ENCODE results near the gene OLFML2A. TPM values are rescaled to one million over a fixed set of nuclear protein-coding genes. Genes with fewer than 3 reads are reported as not detected.

The OLFML2A gene
- total and polyA plus RNA-seq, 2 of the 4 experiments (the other 2 are of a cell fraction), result 2.0 to 5.9 TPM

DNA sequence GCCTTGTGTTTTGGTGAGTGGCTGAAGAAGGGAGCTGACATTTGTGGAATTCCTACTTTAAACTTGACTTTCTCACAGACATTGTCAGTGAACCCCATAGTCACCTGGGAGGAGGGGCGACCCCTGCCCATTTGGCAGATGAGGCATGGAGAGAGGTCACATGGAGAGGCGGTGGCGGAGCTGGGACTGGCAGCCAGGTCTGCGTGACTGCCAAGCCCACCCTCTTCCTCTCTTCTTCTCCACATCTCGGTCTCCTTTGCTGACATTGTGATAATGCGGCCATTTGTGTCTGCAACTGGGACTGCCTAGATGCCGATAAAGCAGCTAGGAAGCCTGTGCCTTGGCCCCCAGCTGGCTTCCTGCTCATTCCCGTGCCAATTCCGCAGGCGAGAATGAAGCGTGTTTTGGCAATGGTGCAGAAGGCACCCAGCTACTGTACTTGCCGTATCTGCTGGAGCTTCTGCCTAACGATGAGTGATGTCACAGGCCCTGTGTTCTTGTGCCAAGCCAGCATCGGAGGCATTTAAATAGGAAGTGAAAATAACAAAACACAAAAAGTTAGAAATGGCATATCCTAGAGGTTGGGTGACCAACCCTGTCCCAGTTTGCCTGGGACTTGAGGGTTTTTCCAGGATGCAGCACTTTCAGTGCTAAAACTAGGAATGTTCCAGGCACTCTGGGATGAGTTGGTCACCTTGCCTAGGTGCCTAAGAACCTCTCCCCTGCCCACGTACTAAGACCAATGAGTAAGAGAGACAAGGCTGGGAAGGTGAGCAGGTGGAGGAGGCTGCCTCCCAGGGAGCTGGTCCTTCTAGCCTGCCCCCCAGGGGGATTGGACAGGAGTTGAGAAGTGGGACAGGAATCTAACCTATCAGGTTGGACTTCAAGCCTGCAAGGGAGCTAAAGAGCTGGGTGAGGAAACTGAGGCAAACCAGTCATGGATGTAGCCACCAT lies 23.6 kb downstream of the OLFML2A start:
- POLR2A ChIA-PET (ENCODE audit: unreplicated experiment), result no interaction called here

More for the DNA sequence above, 23.6 kb downstream of the OLFML2A start:
- CTCF ChIA-PET, result interaction anchor here (0.9 to 1.3 kb wide), 2 partner anchors 13 to 24 kb away, joined by 3 read pairs; partner anchors contain the start of gene OLFML2A
- Histone ChIP-seq H3K36me3 (ENCODE audit: control insufficient read depth, insufficient read depth, low read length) (no peaks in the 10 kb centered on the region), H3K9me1 (ENCODE audit: insufficient read depth, low read length) (no peaks in the 10 kb centered on the region; the same call in 1 of the 2 replicates), H4K5ac (ENCODE audit: low read depth, low read length) (no peak overlapping the region), H2AK5ac (ENCODE audit: low read depth, low read length) (peak overlapping the region; percentile 7; the same call in 1 of the 2 replicates), H2BK20ac (ENCODE audit: low read depth, low read length) (0 out of 2 replicates have a peak overlapping the region, but pooled peaks have one; percentile 3), H4K8ac (ENCODE audit: low read depth in 2 of 2, low read length in 2 of 2) (no peak overlapping the region), H3K4me3 (ENCODE audit: insufficient read depth, low read depth, low read length) (no peak overlapping the region), H4K20me1 (ENCODE audit: insufficient read depth, low read length) (no peaks in the 10 kb centered on the region), H3K23ac (ENCODE audit: low read depth, low read length) (no peak overlapping the region), H3K14ac (replicated peaks; ENCODE audit: low read depth, low read length) (no peak overlapping the region), H3K27ac (ENCODE audit: insufficient read depth, low read length) (no peak overlapping the region), H3K56ac (ENCODE audit: extremely low read depth, insufficient read depth, low read length) (no peak overlapping the region), H3K9me3 (ENCODE audit: control insufficient read depth, insufficient read depth, low read length) (no peaks in the 10 kb centered on the region), H3K79me1 (ENCODE audit: low read depth in 1 of 2, low read length in 2 of 2) (no peaks in the 10 kb centered on the region), H2BK120ac (ENCODE audit: low read depth, low read length) (no peak overlapping the region), H3K9ac (ENCODE audit: low read depth, low read length) (no peak overlapping the region), H3K4ac (ENCODE audit: low read depth, low read length) (no peak overlapping the region; the same call in 1 of the 2 replicates), H2AFZ (replicated peaks; ENCODE audit: low read length, poor library complexity) (peak overlapping the region; percentile 56), H3K18ac (ENCODE audit: low read depth, low read length) (no peak overlapping the region), H3K4me1 (ENCODE audit: control insufficient read depth, insufficient read depth, low read length) (peaks cover 14% of the 10 kb centered on the region; the same call in 1 of the 2 replicates), H3K4me2 (ENCODE audit: low read depth, low read length) (0 out of 2 replicates have a peak overlapping the region, but pooled peaks have one; percentile 12), H2AK9ac (replicated peaks; ENCODE audit: low read depth, low read length, poor library complexity) (peak overlapping the region; percentile 83), H3K27me3 (ENCODE audit: control insufficient read depth, insufficient read depth, low read length) (no peaks in the 10 kb centered on the region; the same call in 1 of the 2 replicates), H4K91ac (ENCODE audit: insufficient read depth, low read depth, low read length) (no peak overlapping the region), H2BK15ac (ENCODE audit: low read depth, low read length) (no peak overlapping the region), H2BK5ac (ENCODE audit: low read depth, low read length, poor library complexity, severe bottlenecking) (no peak overlapping the region)
- dilution Hi-C loops (cut with HindIII; ENCODE audit: low sequenced_read_pairs, unreplicated experiment), result no loop called here
- BruUV-seq (replicated peaks), result no TSS peak
- TF ChIP-seq RFX5 (IDR thresholded peaks at IDR 0.05; ENCODE audit: low read depth, low read length), result peak; percentile 89
- peak; percentile 20; the same call in 1 of the 2 replicates for TF ChIP-seq BHLHE40 (IDR thresholded peaks at IDR 0.05; ENCODE audit: low read depth, low read length)
- no peak for TF ChIP-seq FOS (IDR thresholded peaks at IDR 0.05; ENCODE audit: low read depth, low read length)
- no peak for TF ChIP-seq MAFK (IDR thresholded peaks at IDR 0.05; ENCODE audit: low read depth, low read length)
- 25% methylated on average over 6 of the region's 15 CpGs; no CpG with 5 or more reads in 1 of the 2 experiments for WGBS, 2 experiments (ENCODE audit: extremely low coverage in 2 of 2, insufficient read length in 1 of 2)
- ATAC-seq (ENCODE audit: low read depth) (peak; percentile 36; the same call in 1 of the 2 replicates), DNase-seq (peak; percentile 47)
- intact Hi-C loops (cut with micrococcal nuclease), result no loop called here
- in situ Hi-C loops (cut with MboI; ENCODE audit: low sequenced_read_pairs), result no loop called here
